ENCODE measurements around the gene SHF.

Gene SHF

DNA sequence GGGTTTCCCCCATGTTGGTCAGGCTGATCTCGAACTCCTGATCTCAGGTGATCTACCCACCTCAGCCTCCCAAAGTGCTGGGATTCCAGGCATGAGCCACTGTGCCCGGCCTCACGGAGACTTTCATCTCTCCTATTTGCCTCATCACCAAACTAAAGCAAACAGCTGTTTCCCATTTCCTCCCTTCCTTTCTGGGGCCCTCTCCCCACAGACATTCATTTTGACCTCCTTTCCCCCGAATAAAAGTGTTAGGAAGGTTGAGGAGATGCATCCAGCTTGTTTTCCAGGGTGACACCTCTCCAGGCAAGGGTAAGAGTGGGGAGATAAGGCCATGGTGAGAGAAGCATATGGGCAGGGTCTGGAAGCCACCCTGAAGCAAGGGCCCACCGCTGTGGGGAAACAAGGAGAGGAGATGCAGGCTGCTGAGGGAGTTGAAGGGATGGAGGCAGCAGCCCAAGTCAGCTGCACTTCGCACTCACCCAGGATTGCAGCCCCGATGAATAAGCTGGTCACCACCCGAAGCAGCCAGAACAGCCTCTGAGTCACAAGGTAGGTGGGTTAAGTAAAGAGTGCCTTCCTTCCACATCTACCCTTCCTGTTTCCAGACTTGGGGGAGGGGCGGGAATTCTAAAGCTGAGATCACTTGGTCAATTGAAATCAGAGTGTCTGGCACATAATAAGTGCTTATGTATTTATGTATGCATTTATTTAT is 65.9 kb downstream of the SHF start:
- no peak for DNase-seq

DNA sequence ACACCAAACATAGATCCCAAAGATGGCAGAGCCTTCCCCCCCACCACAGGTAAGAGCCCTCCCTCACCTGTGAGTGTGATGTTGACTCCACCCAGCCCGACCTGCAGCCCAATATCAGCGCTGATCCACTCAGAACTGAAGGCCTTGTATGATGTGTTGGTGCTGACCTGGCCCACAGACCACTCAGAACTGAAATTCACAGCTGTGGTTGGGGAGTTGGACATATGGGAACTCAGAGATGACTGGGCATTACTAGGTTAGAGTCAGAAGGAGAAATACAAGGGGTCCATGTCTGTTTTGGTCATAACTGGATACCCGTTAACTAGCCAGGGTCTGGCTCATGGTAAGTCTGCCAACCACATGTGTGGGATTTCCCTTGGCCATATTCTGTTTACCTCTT is 66.7 kb downstream of the SHF start:
- no peak for DNase-seq

DNA sequence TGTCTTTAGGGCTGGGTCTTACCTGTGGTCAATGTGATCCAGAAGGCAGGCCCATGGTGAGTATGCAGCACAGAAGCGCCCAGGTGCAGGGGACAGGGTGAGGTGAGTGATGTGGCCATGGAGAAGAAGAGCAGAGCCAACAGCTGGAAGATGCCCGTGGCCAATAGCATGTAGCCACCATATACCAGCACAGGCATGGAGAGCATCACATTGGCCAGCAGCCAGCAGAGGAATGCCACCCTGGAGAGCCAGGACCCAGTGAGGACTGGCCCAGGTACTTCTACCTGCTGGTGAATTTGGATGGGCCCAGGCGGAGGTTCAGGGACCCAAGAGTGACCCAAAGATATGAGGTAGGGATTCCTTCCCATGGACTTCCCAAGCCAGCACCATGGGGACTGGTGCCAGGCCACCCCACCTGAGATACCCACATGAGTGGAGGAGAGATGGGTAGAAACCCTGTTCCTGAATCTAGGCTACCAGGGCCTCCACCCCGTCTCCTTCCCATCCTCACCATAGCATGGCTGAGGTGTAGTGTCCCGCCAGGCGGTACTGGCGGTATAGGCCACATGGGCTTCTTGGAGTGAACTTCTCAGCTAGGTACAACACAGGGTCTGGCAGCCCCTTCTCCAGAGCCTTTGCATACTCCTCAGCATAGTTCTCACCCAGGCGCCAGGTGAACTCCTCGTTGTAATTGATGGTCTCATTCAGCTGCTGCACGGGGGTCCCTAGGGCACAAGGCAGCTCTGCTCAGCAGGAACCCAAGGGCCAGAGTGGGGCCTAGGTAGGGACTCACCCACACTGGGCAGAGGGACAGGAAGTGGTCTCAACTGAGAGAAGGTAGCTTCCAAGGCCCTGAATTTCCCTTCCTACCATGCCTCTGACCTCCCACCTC is 67.4 kb downstream of the SHF start:
- DNase-seq, result no peak

DNA sequence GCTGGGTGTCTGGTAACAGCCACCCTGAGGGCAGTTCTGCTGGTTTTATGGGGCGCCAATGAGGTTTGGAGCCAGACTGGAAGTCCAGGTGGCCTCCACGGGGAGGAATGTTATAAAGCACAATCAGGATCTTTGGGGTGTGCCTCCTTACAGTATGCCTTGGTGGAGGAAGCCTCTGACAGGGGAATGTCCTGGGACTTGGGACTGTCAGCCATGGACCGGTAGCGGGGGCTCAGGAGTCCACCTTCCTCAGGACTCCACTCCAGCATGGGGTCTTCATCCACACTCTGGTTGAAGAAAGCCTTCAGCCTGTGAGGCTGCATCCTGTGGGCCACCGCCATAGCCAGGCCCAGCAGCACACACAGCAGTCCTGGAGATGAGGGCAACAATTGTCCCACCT is 68.8 kb downstream of the SHF start:
- DNase-seq, result no peak

DNA sequence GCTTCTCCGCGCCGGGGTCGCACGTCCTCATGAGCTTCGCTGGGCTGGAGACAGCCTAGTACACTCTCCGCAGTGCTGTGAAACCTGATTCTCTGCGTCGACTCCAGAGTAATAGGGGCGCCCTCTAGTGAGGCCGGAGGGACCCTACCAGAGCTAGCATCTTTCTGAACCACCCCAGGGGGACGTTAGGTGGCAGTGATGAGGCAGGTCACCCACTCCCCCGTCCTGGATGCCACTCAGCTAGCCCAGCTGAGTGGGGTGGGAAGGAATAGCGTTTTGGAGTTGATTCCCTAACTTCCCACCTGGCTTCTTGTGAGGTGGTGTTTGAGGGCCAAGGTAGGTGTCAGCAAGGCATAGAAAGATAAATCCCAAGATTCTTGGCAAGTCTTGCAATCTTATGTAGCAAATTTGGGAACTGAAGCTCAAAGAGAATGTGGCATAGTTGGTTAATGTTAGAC is 69.6 kb downstream of the SHF start:
- DNase-seq, result peak; percentile 92

DNA sequence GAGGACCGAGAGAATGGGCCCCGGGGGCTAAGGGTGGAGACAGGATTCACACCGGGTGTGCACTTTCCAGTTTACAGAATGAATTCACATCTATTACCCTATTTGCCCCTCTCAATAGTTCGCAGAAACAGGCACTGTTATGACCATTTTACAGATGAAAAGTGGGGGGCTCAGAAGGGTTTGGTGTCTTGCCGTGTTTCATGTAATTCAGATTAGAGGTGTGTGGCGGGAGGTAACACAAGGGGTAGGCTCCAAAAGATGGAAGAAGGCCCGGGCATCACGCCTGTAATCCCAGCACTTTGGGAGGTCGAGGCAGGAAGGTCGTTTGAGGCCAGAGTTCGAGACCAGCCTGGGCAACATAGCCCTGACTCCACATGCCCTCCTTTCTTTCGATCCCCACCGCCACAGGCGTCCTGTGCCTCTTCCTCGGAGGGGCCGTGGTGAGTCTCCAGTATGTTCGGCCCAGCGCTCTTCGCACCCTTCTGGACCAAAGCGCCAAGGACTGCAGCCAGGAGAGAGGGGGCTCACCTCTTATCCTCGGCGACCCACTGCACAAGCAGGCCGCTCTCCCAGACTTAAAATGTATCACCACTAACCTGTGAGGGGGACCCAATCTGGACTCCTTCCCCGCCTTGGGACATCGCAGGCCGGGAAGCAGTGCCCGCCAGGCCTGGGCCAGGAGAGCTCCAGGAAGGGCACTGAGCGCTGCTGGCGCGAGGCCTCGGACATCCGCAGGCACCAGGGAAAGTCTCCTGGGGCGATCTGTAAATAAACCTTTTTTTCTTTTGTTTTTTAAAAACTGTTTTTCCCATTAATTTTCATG is 70.2 kb downstream of the SHF start:
- DNase-seq, result no peak
